ENCODE measurements around the gene PCDHGA4.

- TF ChIP-seq CTCF (IDR thresholded peaks at IDR 0.05): peak; percentile 58
- TF ChIP-seq EZH2 (IDR thresholded peaks at IDR 0.05; ENCODE audit: borderline replicate concordance, insufficient read depth, low read depth, low read length, poor library complexity, severe bottlenecking): no peak
These were observed at the start of gene PCDHGA4 for GRCh38 chr5:141354900-141355469.
